ENCODE data around the gene KDSR. TPM values are rescaled to one million over a fixed set of nuclear protein-coding genes. Genes with fewer than 3 reads are reported as not detected.

Gene KDSR
- total RNA-seq, 1 donor from 2014 or later = 36.8 TPM

- no peak for DNase-seq
Measured at GRCh38 chr18:63321291-63321690, 45.7 kb downstream of the KDSR start.

- peak; percentile 37 for DNase-seq
Measured at GRCh38 chr18:63320975-63321265, 46.1 kb downstream of the KDSR start.

GRCh38 chr18:63320123-63320974 is 46.7 kb downstream of the KDSR start:
- DNase-seq = peak; percentile 84

DNA sequence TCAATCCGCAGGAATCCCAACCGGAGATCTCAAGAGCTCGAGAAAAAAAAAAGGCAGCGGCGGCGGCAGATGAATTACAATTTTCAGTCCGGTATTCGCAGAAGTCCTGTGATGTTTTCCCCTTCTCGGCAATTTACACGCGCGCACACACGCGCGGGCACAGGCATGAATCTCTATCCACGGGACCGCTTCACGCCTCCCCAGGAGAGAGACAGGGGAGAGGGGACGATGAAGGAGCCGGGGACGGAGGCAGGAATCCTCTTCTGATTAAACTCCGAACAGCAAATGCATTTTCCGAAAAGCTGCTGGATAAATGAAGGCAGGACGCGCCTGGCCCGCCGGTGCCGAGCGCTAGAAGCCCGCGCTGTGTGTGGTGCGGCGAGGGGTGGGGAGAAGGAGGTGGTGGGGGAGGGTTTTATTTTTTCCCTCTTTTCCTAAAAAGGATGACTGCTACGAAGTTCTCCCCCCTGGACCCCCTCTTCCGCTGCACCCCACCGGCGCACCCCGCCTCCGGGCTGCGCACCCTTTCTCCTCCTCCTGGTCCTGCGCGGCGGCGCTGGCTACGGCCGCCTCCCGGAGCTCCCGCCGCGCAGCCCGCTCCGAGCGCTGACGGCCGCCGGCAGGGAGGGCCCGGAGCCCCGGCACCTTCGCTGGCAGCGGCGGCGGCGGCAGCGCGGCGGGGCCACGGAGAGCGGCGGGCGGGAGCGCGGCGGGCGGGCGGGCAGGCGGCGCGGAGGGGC is 47.5 kb downstream of the KDSR start, which contains the start of gene BCL2:
Gene BCL2 (minus strand): TSS at position 387 of the 740 bp plus-strand sequence.
- peak; percentile 51 for DNase-seq

GRCh38 chr18:63318889-63319382 is 48.1 kb downstream of the KDSR start:
- DNase-seq = peak; percentile 58

GRCh38 chr18:63317982-63318888 is 48.8 kb downstream of the KDSR start:
- DNase-seq = peak; percentile 20

DNA sequence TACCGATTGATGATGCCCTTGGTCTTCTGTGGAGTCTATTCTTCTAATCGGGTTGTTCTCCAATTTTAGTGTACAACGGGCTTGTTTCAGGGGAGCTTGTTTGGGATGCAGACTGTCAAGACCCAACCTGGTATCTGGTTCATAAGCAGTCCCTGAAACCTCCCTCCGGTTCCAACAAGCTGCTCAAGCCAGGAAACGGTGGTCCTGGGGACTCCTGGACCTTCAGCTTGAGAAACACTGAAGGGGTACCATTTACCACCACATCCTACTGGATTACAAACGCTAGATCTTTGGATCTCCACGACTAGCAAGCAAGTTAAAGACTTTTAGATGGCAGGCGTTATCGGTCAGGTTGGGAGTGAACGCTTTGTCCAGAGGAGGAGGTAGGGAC is 49.5 kb downstream of the KDSR start:
- no peak for DNase-seq

- DNase-seq = peak; percentile 7
Measured at GRCh38 chr18:63316612-63317555, 50.1 kb downstream of the KDSR start.

DNA sequence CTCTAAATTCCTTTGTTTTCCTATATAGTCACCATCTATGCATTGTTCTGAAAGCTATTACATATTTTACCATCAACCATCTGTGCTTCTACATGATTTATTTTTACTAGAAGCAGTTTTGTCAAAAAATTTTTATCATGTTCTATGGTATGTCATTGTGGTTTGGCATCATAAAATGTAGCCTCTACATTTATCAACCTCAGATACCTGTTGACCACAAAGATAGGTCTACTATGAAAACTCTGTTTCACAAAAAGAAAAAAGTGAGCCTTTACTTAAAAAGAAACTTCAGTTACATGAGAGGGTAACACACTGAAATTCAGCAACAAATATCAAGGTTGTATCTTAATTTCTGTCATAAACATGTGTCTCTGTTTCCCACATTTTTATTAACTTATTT is 51.1 kb downstream of the KDSR start:
- DNase-seq = no peak

GRCh38 chr18:63315131-63315662 is 51.8 kb downstream of the KDSR start:
- DNase-seq = peak; percentile 50

- DNase-seq = no peak
Measured at GRCh38 chr18:63314062-63314790, 52.8 kb downstream of the KDSR start.

DNA sequence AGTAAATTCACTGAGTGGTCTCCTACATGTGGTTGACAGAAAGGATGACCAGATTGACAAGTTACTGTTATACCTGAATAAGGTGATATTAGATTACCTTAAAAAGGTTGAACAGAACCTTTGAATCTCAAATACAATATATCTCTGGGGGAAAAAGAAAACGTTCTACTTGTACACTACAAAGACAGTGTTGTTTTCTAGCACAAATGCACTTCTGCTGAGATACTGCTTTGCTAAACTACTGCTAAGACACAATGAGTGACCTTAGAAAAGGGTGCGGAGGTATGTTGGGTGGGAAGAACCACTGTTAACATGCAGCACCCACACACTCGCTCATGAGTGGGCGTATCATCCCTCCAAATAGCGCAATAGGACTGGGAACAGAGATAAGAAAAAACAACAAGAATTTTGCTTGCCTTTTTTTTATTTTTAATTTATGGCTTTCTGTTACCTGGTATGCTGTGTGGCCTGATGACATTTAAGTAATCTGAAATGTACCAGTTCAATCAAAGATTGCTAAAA is 53.5 kb downstream of the KDSR start:
- no peak for DNase-seq

- no peak for DNase-seq
Measured at GRCh38 chr18:63312737-63313395, 54.1 kb downstream of the KDSR start.

DNA sequence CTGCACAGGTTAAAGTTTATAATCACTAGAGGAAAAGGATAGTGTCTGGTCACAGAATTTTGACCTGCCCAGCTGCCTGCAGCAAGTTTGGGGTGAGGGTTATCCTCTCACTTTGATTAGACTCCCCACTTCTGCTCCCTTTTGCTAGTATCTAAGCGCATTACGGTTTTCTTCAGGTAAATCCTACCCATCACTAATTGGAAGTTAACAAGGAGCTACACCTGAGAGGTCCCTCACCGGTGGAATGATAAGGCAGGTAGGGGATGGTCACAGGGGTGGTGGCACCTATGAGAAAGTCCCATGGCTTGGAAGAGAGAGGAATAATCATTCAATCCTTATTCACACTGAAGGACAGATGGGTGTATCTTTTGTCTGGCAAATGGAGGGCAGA is 55.0 kb downstream of the KDSR start:
- DNase-seq = no peak

GRCh38 chr18:63311118-63312018 is 55.6 kb downstream of the KDSR start:
- DNase-seq = no peak

DNA sequence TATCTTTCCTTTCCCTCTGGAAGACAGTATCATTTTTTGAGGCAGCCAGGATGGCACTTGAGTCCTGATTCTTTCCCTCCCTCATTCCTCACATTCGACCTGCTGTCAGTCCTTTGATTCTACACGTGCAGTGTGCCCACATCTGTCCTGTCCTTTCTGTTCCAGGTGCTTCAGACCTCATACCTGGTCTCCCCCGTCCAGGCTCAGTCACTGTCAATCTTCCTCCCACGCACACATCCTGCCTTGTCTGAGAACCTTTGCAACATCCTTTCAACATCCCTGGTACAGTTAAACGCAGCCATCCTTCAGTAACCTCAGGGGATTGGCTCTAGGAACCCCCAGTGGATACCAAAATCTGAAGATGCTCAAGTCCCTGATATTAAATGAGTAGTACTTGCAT is 57.6 kb downstream of the KDSR start:
- DNase-seq = no peak

- DNase-seq = peak; percentile 24
Measured at GRCh38 chr18:63307551-63308200, 59.3 kb downstream of the KDSR start.

Data from skin of body (tissue), 2 donors.